Stimulated activated CD4-positive, alpha-beta T cell treated with anti-CD3 and anti-CD28 coated beads, Interleukin-4, amount 100 ng/mL, for 1 hour (primary cell): ENCODE data around the gene CEACAM7.
"Not testable (repeated sequence)": the region's sequence is repeated elsewhere in the genome, so short reads cannot be mapped to it uniquely, and the experiment has no call there.

Experiments
- DNase-seq: peaks from one replicate; pipeline ENCODE4 v3.0.0-alpha.2; 2020

The CEACAM7 gene

DNA sequence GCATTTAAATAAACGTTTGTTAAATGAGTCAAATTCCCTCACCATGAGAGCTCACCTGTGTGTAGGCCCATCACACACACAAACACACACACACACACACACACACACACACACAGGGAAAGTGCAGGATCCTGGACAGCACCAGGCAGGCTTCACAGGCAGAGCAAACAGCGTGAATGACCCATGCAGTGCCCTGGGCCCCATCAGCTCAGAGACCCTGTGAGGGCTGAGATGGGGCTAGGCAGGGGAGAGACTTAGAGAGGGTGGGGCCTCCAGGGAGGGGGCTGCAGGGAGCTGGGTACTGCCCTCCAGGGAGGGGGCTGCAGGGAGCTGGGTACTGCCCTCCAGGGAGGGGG, 11.9 kb upstream of the CEACAM7 start:
- no peak for DNase-seq

DNA sequence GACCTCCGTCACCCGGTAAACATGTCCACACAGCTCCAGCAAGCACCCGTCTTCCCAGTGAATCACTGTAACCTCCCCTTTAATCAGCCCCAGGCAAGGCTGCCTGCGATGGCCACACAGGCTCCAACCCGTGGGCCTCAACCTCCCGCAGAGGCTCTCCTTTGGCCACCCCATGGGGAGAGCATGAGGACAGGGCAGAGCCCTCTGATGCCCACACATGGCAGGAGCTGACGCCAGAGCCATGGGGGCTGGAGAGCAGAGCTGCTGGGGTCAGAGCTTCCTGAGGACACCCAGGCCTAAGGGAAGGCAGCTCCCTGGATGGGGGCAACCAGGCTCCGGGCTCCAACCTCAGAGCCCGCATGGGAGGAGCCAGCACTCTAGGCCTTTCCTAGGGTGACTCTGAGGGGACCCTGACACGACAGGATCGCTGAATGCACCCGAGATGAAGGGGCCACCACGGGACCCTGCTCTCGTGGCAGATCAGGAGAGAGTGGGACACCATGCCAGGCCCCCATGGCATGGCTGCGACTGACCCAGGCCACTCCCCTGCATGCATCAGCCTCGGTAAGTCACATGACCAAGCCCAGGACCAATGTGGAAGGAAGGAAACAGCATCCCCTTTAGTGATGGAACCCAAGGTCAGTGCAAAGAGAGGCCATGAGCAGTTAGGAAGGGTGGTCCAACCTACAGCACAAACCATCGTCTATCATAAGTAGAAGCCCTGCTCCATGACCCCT, 11.3 kb upstream of the CEACAM7 start:
- DNase-seq, result no peak

GRCh38 chr19:41698746-41699230, 10.7 kb upstream of the CEACAM7 start:
- DNase-seq, result no peak

DNA sequence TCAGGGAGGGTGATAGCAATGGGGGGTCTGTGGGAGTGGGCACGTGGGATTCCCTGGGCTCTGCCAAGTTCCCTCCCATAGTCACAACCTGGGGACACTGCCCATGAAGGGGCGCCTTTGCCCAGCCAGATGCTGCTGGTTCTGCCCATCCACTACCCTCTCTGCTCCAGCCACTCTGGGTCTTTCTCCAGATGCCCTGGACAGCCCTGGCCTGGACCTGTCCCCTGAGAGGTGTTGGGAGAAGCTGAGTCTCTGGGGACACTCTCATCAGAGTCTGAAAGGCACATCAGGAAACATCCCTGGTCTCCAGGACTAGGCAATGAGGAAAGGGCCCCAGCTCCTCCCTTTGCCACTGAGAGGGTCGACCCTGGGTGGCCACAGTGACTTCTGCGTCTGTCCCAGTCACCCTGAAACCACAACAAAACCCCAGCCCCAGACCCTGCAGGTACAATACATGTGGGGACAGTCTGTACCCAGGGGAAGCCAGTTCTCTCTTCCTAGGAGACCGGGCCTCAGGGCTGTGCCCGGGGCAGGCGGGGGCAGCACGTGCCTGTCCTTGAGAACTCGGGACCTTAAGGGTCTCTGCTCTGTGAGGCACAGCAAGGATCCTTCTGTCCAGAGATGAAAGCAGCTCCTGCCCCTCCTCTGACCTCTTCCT, 9.3 kb upstream of the CEACAM7 start:
- DNase-seq, result no peak

DNA sequence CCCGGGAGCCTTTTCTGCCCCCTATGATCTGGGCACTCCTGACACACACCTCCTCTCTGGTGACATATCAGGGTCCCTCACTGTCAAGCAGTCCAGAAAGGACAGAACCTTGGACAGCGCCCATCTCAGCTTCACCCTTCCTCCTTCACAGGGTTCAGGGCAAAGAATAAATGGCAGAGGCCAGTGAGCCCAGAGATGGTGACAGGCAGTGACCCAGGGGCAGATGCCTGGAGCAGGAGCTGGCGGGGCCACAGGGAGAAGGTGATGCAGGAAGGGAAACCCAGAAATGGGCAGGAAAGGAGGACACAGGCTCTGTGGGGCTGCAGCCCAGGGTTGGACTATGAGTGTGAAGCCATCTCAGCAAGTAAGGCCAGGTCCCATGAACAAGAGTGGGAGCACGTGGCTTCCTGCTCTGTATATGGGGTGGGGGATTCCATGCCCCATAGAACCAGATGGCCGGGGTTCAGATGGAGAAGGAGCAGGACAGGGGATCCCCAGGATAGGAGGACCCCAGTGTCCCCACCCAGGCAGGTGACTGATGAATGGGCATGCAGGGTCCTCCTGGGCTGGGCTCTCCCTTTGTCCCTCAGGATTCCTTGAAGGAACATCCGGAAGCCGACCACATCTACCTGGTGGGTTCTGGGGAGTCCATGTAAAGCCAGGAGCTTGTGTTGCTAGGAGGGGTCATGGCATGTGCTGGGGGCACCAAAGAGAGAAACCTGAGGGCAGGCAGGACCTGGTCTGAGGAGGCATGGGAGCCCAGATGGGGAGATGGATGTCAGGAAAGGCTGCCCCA, 8.5 kb upstream of the CEACAM7 start:
- DNase-seq, result no peak

GRCh38 chr19:41695745-41696144, 7.7 kb upstream of the CEACAM7 start:
- no peak for DNase-seq

DNA sequence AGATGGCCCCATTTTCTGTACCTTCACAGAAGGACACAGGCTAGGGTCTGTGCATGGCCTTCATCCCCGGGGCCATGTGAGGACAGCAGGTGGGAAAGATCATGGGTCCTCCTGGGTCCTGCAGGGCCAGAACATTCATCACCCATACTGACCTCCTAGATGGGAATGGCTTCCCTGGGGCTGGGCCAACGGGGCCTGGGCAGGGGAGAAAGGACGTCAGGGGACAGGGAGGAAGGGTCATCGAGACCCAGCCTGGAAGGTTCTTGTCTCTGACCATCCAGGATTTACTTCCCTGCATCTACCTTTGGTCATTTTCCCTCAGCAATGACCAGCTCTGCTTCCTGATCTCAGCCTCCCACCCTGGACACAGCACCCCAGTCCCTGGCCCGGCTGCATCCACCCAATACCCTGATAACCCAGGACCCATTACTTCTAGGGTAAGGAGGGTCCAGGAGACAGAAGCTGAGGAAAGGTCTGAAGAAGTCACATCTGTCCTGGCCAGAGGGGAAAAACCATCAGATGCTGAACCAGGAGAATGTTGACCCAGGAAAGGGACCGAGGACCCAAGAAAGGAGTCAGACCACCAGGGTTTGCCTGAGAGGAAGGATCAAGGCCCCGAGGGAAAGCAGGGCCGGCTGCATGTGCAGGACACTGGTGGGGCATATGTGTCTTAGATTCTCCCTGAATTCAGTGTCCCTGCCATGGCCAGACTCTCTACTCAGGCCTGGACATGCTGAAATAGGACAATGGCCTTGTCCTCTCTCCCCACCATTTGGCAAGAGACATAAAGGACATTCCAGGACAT, 7.0 kb upstream of the CEACAM7 start:
- DNase-seq, result no peak

DNA sequence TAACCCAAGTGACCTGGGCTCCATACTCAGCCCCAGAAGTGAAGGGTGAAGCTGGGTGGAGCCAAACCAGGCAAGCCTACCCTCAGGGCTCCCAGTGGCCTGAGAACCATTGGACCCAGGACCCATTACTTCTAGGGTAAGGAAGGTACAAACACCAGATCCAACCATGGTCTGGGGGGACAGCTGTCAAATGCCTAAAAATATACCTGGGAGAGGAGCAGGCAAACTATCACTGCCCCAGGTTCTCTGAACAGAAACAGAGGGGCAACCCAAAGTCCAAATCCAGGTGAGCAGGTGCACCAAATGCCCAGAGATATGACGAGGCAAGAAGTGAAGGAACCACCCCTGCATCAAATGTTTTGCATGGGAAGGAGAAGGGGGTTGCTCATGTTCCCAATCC, 6.1 kb upstream of the CEACAM7 start:
- DNase-seq, result no peak

GRCh38 chr19:41691268-41691970, 3.3 kb upstream of the CEACAM7 start:
- peak; percentile 22 for DNase-seq

DNA sequence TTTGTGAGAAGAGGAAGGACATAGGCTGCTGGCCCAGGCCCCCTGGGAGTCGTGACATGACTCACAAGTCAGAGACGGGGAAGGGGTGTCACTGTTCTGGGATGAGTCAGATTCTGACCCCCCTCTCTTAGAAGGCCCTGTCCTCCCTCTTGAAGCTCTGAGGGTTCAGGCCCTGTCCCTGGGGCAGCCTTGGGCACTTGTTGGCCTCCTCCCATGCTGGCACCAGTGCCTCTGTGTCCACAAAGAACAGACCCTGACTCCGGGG, 2.7 kb upstream of the CEACAM7 start:
- no peak for DNase-seq

- DNase-seq, result no peak
Measured at GRCh38 chr19:41689993-41690800, 2.1 kb upstream of the CEACAM7 start.

DNA sequence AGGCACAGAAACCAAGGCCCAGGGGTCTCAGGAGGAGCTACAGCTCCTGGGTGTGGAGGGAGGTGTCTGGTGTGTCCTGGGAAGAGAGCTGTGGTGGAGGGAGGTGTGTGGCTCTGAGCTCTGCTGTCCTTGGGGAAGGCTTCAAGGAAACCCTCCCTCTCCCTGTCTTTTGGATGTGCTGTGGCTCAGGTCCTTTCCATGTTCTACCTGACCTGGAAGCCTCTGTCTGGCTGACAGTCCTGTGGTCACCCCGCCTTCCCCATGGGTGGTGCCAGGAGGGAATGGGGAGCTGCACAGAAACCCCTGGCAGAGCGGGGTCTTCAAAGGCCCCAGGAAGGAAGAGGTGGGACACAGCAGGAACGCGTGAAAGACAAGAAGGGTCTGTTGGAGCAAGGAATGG, 617 bp upstream of the CEACAM7 start:
- no peak for DNase-seq

- DNase-seq, result no peak
Measured at GRCh38 chr19:41687419-41687818, 651 bp downstream of the CEACAM7 start.

- no peak for DNase-seq
Measured at GRCh38 chr19:41682437-41682836, 5.6 kb downstream of the CEACAM7 start.

GRCh38 chr19:41671486-41671885, 16.6 kb downstream of the CEACAM7 start:
- DNase-seq, result no peak

GRCh38 chr19:41670755-41671154, 17.3 kb downstream of the CEACAM7 start:
- no peak for DNase-seq

DNA sequence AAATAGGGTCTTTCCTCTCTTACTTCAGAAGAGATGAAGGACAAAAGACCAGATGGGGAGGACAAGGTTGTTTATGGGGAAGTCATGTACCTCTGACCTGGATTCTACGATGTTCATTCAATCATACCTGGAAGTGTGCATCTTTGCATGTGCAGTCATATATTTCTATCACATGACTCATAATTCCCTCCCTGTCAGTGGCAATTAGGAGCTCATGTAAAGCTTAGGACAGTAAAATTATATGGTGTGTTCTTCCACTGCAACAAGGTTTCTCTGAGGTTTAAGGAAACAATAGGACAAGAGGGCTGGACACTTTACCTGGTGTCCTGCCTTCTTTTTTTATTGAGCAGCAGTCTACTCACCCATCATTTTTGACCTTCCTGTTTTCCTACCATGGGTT, 19.8 kb downstream of the CEACAM7 start:
- DNase-seq, result no peak

- no peak for DNase-seq
Measured at GRCh38 chr19:41666075-41666474, 22.0 kb downstream of the CEACAM7 start.

GRCh38 chr19:41657157-41657556, 30.9 kb downstream of the CEACAM7 start:
- DNase-seq, result no peak

DNA sequence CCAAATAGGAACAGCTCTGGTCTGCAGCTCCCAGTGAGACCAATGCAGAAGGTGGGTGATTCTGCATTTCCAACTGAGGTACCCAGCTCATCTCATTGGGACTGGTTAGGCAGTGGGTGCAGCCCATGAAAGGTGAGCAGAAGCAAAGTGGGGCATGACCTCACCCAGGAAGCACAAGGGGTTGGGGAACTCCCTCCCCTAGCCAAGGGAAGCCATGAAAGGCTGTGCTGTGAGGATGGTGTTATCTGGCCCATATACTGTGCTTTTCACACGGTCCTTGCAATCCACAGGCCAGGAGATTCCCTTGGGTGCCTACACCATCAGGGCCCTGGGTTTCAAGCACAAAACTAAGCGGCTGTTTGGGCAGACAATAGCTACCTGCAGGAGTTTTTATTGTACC, 31.3 kb downstream of the CEACAM7 start:
- DNase-seq, result not testable (repeated sequence)

- no peak for DNase-seq
Measured at GRCh38 chr19:41652250-41652649, 35.8 kb downstream of the CEACAM7 start.

- DNase-seq, result no peak
Measured at GRCh38 chr19:41649827-41650226, 38.2 kb downstream of the CEACAM7 start.
